K562 (cell line): Measurements from ENCODE around the gene RASGRP4. TPM values are rescaled to one million over a fixed set of nuclear protein-coding genes. Genes with fewer than 3 reads are reported as not detected.

Experiments used
- ARID3A ChIP-seq: IDR thresholded peaks from 2 replicates; pipeline ENCODE4 v1.6.1; 2012; ENCODE audit warnings: low read depth, low read length, improper control_type of control experiment, borderline replicate concordance
- CREB3L1 ChIP-seq: fragments of 450-650 bp; IDR thresholded peaks from 2 replicates; pipeline ENCODE4 v1.6.1; 2014; ENCODE audit warnings: low read depth, mild to moderate bottlenecking, moderate library complexity, borderline replicate concordance
- E2F3 ChIP-seq: fragments of 250-450 bp; sonication (Bioruptor Pico); IDR thresholded peaks from 2 replicates; pipeline ENCODE4 v1.4.0; 2020; ENCODE audit warnings: mild to moderate bottlenecking
- JUN ChIP-seq, 2 experiments: sonication (generic) in 1 of 2; formaldehyde crosslinking in 1 of 2; IDR thresholded peaks; 2 replicates each; pipeline versions ENCODE4 v1.6.1 to v1.8.0; 2012 to 2022; ENCODE audit warnings: borderline replicate concordance in 2 of 2, mild to moderate bottlenecking in 2 of 2, improper control_type of control experiment in 1 of 2, low read depth in 1 of 2, low read length in 1 of 2, missing genetic modification reagents in 1 of 2
- KLF13 ChIP-seq: fragments of 450-650 bp; IDR thresholded peaks from 2 replicates; pipeline ENCODE4 v1.6.1; 2016; ENCODE audit warnings: missing genetic modification characterization, low read depth, mild to moderate bottlenecking, missing compliant biosample characterization, moderate library complexity, borderline replicate concordance
- PRDM10 ChIP-seq: fragments of 450-650 bp; IDR thresholded peaks from 2 replicates; pipeline ENCODE4 v1.6.1; 2018; ENCODE audit not compliant: partially characterized antibody
- SAFB ChIP-seq: fragments of 200-400 bp; formaldehyde crosslinking; IDR thresholded peaks from 2 replicates; pipeline ENCODE4 v1.6.1; 2017; ENCODE audit warnings: low read depth, low read length, borderline replicate concordance
- SLC30A9 ChIP-seq: fragments of 250-450 bp; sonication (Bioruptor Pico); IDR thresholded peaks from 2 replicates; pipeline ENCODE4 v1.8.0; 2022; ENCODE audit warnings: mild to moderate bottlenecking, moderate library complexity
- U2AF1 ChIP-seq: fragments of 200-400 bp; formaldehyde crosslinking; optimal IDR thresholded peaks from 2 replicates; pipeline ENCODE3; 2017; ENCODE audit warnings: mild to moderate bottlenecking, low read depth, low read length, moderate library complexity
- polyA plus RNA-seq, 8 experiments: library from polyadenylated mRNA; depleted of rRNA in 4 of 8; stranded (reverse) in 5 of 8; unstranded in 3 of 8; fragments of >200 nt; fragmentation: Nextera tagmentation in 2 of 8; fragmentation: Illumina TruSeq in 1 of 8; extraction: Ambion mirVana in 2 of 8; extraction: Trizol in 1 of 8; gene quantifications; 2 replicates each; pipeline versions ENCODE4 v1.2.1 to v1.2.3, GENCODE V29; 2011 to 2014; ENCODE audit warnings: inconsistent platforms in 1 of 8, missing spikeins in 1 of 8
- total RNA-seq, 7 experiments: library from RNA; depleted of rRNA in 6 of 7; stranded (reverse); fragments of >200 nt in 6 of 7; fragmentation: Illumina TruSeq in 2 of 7; extraction: Trizol in 2 of 7; gene quantifications; 2 replicates each; pipeline versions ENCODE4 v1.2.1 to v1.2.3, GENCODE V29; 2011 to 2021; ENCODE audit warnings: low replicate concordance in 1 of 7
- TF ChIP-seq, protein P1 (sequence below): IDR thresholded peaks from 2 replicates; pipeline ENCODE4 v1.6.1; 2014; ENCODE audit warnings: antibody characterized with exemption
- TF ChIP-seq, protein P2 (sequence below): fragments of 200-800 bp; sonication (Bioruptor generic); IDR thresholded peaks from 2 replicates; pipeline ENCODE4 v1.6.1; 2017; ENCODE audit warnings: missing genetic modification characterization, missing compliant biosample characterization
- TF ChIP-seq, protein P3 (sequence below): fragments of 250-450 bp; sonication (Bioruptor Pico); IDR thresholded peaks from 2 replicates; pipeline ENCODE4 v1.4.0; 2020; ENCODE audit warnings: mild to moderate bottlenecking

RASGRP4 gene
- total and polyA plus RNA-seq, 9 of the 15 experiments (the other 6 are each of a cell fraction or from before 2014, with no cell fraction given), result 0.39 to 4.6 (median 3.8) TPM

GRCh38 chr19:38452430-38453366, 26.7 kb upstream of the RASGRP4 start (continued):
- TF ChIP-seq, protein P1, sequence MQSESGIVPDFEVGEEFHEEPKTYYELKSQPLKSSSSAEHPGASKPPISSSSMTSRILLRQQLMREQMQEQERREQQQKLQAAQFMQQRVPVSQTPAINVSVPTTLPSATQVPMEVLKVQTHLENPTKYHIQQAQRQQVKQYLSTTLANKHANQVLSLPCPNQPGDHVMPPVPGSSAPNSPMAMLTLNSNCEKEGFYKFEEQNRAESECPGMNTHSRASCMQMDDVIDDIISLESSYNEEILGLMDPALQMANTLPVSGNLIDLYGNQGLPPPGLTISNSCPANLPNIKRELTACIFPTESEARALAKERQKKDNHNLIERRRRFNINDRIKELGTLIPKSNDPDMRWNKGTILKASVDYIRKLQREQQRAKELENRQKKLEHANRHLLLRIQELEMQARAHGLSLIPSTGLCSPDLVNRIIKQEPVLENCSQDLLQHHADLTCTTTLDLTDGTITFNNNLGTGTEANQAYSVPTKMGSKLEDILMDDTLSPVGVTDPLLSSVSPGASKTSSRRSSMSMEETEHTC, result no peak
- TF ChIP-seq SLC30A9 (CRISPR knock-in tag) (no peak), U2AF1 (no peak), CREB3L1 (peak; percentile 99), PRDM10 (no peak), ARID3A (no peak), KLF13 (tag) (peak; percentile 41; the same call in 1 of the 2 replicates), JUN (IDR thresholded peaks at IDR 0.05; ENCODE audit: borderline replicate concordance, low read depth, low read length) (peak; percentile 75; the same call in 1 of the 2 replicates), JUN (CRISPR knock-in tag; IDR thresholded peaks at IDR 0.05; ENCODE audit: borderline replicate concordance) (peak; percentile 28; the same call in 1 of the 2 replicates), SAFB (no peak), E2F3 (CRISPR knock-in tag) (0 out of 2 replicates have a peak, but pooled peaks have one; percentile 31)
- TF ChIP-seq, protein P2, sequence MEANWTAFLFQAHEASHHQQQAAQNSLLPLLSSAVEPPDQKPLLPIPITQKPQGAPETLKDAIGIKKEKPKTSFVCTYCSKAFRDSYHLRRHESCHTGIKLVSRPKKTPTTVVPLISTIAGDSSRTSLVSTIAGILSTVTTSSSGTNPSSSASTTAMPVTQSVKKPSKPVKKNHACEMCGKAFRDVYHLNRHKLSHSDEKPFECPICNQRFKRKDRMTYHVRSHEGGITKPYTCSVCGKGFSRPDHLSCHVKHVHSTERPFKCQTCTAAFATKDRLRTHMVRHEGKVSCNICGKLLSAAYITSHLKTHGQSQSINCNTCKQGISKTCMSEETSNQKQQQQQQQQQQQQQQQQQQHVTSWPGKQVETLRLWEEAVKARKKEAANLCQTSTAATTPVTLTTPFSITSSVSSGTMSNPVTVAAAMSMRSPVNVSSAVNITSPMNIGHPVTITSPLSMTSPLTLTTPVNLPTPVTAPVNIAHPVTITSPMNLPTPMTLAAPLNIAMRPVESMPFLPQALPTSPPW (CRISPR knock-in tag), result peak; percentile 59; the same call in 1 of the 2 replicates
- TF ChIP-seq, protein P3, sequence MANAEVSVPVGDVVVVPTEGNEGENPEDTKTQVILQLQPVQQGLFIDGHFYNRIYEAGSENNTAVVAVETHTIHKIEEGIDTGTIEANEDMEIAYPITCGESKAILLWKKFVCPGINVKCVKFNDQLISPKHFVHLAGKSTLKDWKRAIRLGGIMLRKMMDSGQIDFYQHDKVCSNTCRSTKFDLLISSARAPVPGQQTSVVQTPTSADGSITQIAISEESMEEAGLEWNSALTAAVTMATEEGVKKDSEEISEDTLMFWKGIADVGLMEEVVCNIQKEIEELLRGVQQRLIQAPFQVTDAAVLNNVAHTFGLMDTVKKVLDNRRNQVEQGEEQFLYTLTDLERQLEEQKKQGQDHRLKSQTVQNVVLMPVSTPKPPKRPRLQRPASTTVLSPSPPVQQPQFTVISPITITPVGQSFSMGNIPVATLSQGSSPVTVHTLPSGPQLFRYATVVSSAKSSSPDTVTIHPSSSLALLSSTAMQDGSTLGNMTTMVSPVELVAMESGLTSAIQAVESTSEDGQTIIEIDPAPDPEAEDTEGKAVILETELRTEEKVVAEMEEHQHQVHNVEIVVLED (CRISPR knock-in tag), result no peak
